ENCODE results near the gene PID1.
"Not testable (repeated sequence)": the region's sequence is repeated elsewhere in the genome, so short reads cannot be mapped to it uniquely, and the experiment has no call there.

PID1 gene

DNA sequence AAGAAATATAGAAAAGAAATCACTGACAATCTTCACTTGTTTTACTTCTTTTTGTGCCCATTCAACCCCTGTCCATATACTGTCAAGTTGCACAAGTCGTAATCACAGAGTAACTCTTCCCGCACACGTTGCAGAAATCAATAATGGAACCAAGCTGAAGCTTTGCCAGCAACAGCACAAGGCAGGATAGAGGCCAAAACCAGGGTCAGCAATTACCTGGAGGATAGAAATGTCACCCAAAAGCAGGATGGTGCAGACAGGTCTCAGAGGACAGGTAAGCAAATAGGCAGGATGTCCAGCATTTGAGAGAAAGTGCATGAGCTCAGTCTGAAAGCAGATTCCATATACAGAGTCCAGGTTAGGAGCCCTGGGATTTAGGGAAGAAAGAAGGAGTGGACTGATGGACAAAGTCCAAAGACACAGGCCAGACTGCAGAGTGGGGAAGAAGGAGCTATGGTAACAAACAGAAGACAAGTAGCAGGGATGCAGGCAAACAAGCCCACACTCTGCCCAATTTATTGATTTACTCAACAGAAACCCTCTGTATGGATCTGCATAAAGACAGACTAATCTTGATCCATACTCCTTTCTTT is 52.7 kb downstream of the PID1 start:
- no peaks in the 10 kb centered on the region for H3K4me1 ChIP-seq (ENCODE audit: insufficient read depth, low read length)
- no peak overlapping the region for H3K9ac ChIP-seq (ENCODE audit: low read depth, low read length)
- no peaks in the 10 kb centered on the region for H3K36me3 ChIP-seq (ENCODE audit: insufficient read depth, low read length)
- H3K9me3 ChIP-seq (ENCODE audit: control insufficient read depth, insufficient read depth, low read length): no peaks in the 10 kb centered on the region

DNA sequence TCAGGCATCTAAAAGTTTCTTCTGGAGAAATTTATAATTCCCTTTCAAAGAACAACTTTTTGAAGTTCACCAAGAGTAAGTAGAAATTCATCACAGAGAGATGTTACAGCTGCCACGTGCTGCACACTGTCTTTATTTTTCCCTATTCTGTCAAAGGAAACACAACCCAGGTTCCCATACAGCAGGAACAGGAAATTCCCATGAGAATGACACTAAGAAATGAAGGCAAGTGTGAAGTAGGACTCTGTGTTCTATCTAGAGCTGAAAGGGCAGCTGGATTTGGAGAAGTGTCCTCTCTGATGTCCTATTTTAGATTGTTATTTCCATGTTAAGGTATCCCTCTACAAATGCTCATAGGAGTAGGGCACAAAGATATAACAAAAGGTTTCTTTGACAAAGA is 58.8 kb downstream of the PID1 start:
- peaks cover 6% of the 10 kb centered on the region; the same call in 1 of the 2 replicates for H3K4me1 ChIP-seq (ENCODE audit: insufficient read depth, low read length)
- no peaks in the 10 kb centered on the region for H3K36me3 ChIP-seq (ENCODE audit: insufficient read depth, low read length)
- H3K9me3 ChIP-seq (ENCODE audit: control insufficient read depth, insufficient read depth, low read length): no peaks in the 10 kb centered on the region
- no peak overlapping the region for H3K9ac ChIP-seq (ENCODE audit: low read depth, low read length)

DNA sequence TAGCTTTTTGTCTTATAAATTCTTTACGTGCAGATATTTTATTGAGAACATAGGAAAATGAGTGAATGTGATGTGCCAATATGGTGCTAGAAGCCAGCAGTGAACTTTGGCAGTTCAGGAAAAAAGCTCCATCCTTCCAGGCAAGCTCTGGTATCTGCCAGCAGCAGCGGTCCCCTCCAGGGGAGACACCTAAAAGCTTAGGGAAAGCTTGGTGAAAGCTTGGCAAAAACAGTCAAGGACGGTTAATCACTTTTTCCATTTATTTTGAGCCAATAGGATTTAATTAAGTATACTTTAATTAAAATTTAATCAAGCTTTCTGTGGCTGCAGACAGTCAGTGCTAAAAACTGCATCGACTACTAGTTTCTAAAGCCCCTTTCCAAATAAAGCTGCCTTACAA is 60.4 kb downstream of the PID1 start:
- no peaks in the 10 kb centered on the region for H3K9me3 ChIP-seq (ENCODE audit: control insufficient read depth, insufficient read depth, low read length)
- H3K9ac ChIP-seq (ENCODE audit: low read depth, low read length): no peak overlapping the region
- H3K36me3 ChIP-seq (ENCODE audit: insufficient read depth, low read length): no peaks in the 10 kb centered on the region
- peaks cover 6% of the 10 kb centered on the region; the same call in 1 of the 2 replicates for H3K4me1 ChIP-seq (ENCODE audit: insufficient read depth, low read length)

DNA sequence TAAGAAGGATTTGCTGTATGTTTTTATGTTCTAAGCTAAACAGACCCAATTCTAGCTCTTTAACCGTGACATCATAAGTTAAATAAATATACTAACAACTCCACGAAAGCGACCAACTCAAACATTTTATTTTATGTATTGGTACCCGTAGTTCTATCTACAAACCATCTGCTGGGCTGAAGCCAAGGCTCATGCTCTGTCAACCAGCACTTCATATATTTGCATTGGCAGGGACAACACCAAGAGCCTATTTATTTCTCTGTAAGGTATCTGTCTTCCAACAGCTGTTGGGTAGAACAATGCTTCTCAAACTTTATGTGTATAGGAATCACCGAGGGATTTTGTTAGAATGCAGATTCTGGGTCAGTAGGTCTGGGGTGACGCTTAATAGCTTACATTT is 64.5 kb downstream of the PID1 start:
- no peaks in the 10 kb centered on the region for H3K9me3 ChIP-seq (ENCODE audit: control insufficient read depth, insufficient read depth, low read length)
- H3K4me1 ChIP-seq (ENCODE audit: insufficient read depth, low read length): 0 out of 2 replicates have a peak, but pooled peaks cover 6% of the 10 kb centered on the region
- no peaks in the 10 kb centered on the region for H3K36me3 ChIP-seq (ENCODE audit: insufficient read depth, low read length)
- no peak overlapping the region for H3K9ac ChIP-seq (ENCODE audit: low read depth, low read length)

DNA sequence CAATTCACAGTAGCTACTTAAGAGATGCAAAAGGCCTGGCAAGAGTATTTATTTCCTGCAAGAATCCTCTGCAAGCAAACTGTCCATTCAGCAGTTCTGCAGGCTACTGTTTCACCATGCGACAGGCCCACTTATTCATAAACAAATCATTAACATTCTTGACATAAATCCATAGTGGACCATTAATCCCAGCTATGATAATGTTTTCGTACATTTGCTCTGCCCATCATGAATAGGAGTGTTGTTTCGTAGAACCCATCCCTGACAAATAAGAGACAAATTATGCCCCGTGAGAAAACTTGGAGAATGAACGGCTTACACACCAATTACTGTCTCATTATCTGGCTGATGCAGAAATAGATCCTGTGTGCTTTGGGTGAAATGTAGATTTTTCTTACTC is 65.4 kb downstream of the PID1 start:
- H3K4me1 ChIP-seq (ENCODE audit: insufficient read depth, low read length): 0 out of 2 replicates have a peak, but pooled peaks cover 6% of the 10 kb centered on the region
- no peak overlapping the region for H3K9ac ChIP-seq (ENCODE audit: low read depth, low read length)
- H3K36me3 ChIP-seq (ENCODE audit: insufficient read depth, low read length): no peaks in the 10 kb centered on the region
- no peaks in the 10 kb centered on the region for H3K9me3 ChIP-seq (ENCODE audit: control insufficient read depth, insufficient read depth, low read length)

DNA sequence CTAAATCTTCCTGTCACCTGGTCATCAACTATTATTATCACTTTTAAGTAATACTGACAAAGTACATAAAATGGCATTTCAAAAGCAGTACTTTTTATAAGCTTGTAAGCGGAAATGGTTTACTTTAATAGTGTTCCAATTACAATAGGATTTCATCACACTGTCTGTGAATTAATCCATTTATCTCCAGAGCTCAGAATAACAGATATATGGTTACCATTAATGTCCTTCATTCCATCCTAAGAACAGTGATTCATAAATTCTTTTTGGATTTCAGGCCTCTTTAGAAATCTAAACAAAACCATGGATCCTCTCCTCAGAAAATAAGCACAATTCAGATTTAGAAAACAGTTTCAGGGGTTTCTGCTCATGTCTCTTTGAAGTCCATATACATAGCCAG is 68.4 kb downstream of the PID1 start:
- no peaks in the 10 kb centered on the region for H3K36me3 ChIP-seq (ENCODE audit: insufficient read depth, low read length)
- H3K9me3 ChIP-seq (ENCODE audit: control insufficient read depth, insufficient read depth, low read length): no peaks in the 10 kb centered on the region
- H3K4me1 ChIP-seq (ENCODE audit: insufficient read depth, low read length): no peaks in the 10 kb centered on the region
- H3K9ac ChIP-seq (ENCODE audit: low read depth, low read length): no peak overlapping the region

DNA sequence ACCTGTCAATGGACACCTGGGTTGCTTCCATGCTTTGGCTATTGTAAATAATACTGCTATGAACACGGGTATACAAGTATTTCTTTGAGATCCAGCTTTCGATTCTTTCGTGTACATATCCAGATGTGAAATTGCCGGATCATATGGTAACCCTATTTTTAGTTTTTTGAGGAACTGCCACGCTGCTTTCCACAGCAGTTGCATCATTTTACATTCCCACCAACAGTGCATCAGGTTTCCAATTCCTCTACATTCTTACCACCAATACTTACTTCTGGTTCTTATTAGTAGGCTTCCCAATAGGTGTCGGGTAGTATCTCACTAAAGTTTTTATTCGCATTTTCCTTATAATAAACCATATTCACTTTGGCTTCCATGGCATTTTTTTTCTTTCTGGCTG is 69.6 kb downstream of the PID1 start:
- Histone ChIP-seq H3K4me1 (ENCODE audit: insufficient read depth, low read length) (no peaks in the 10 kb centered on the region), H3K36me3 (ENCODE audit: insufficient read depth, low read length) (no peaks in the 10 kb centered on the region)

DNA sequence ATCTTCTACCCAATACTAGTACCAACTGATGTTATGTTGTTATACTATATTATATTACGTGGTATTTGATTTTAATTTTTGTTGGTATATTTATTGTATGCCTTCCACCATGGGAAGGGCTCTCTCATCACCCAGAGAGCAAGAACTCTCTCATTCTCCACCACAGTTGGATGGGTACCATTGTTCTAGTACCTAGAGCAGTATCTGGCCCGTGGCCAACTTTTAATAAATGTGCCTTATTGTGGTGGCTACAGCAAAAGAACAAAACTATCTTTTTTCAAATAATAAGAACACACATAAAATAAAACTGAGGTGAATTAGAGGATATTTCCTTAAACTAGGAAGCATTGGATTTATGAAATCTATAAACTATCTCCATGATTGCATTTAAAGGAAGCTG is 71.8 kb downstream of the PID1 start:
- Histone ChIP-seq H3K4me1 (ENCODE audit: insufficient read depth, low read length) (no peaks in the 10 kb centered on the region), H3K9me3 (ENCODE audit: control insufficient read depth, insufficient read depth, low read length) (no peaks in the 10 kb centered on the region)

More for the DNA sequence above, 69.6 kb downstream of the PID1 start:
- Histone ChIP-seq H3K9ac (ENCODE audit: low read depth, low read length) (no peak overlapping the region), H3K9me3 (ENCODE audit: control insufficient read depth, insufficient read depth, low read length) (no peaks in the 10 kb centered on the region)

DNA sequence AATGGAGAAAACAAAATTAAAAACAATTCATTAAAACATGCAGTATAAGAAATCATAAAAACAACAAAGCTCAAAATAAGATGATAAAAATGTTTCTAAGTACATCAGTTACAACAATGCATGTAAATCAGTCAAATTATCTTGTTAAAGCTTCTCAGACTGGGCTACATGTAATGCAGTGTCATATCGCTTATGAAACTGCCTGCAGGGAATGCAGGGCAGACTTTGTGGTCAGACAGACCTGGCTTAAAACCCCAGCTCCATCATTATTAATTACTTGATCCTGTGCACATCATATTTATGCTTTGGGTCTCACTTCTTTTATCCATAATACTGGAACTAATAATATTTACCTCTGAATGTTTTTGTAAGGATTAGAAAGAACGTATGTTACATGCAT is 74.6 kb downstream of the PID1 start:
- no peak overlapping the region for H3K9ac ChIP-seq (ENCODE audit: low read depth, low read length)
- no peaks in the 10 kb centered on the region for H3K9me3 ChIP-seq (ENCODE audit: control insufficient read depth, insufficient read depth, low read length)
- H3K4me1 ChIP-seq (ENCODE audit: insufficient read depth, low read length): no peaks in the 10 kb centered on the region

More for the DNA sequence above, 71.8 kb downstream of the PID1 start:
- H3K36me3 ChIP-seq (ENCODE audit: insufficient read depth, low read length): no peaks in the 10 kb centered on the region
- no peak overlapping the region for H3K9ac ChIP-seq (ENCODE audit: low read depth, low read length)

DNA sequence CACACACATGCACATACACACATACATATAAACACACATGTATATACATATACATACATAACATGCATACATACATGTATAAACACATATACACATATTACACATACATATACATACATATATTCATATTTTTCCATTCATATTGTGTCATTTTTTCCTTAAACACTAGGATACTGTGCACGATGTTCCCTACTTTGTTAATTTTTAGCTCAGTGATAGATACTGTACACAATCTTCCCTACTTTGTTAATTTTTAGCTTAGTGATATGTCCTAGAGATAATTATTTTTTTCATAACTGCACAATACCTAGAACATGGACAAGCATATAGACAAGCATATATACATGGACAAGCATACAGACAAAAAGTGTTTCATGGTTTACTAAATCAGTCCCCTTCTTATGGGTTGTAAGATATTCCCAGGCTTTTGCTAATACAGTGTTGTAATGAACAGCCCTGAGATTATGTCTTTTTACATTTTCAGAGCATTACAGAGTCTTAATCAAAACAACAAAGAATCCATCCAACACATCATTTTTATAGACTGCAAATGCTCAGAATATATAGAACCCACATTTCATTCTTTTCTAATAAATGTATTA is 75.6 kb downstream of the PID1 start:
- Histone ChIP-seq H3K36me3 (ENCODE audit: insufficient read depth, low read length) (no peaks in the 10 kb centered on the region), H3K4me1 (ENCODE audit: insufficient read depth, low read length) (no peaks in the 10 kb centered on the region), H3K9ac (ENCODE audit: low read depth, low read length) (no peak overlapping the region), H3K9me3 (ENCODE audit: control insufficient read depth, insufficient read depth, low read length) (no peaks in the 10 kb centered on the region)

More for the DNA sequence above, 74.6 kb downstream of the PID1 start:
- H3K36me3 ChIP-seq (ENCODE audit: insufficient read depth, low read length): no peaks in the 10 kb centered on the region

DNA sequence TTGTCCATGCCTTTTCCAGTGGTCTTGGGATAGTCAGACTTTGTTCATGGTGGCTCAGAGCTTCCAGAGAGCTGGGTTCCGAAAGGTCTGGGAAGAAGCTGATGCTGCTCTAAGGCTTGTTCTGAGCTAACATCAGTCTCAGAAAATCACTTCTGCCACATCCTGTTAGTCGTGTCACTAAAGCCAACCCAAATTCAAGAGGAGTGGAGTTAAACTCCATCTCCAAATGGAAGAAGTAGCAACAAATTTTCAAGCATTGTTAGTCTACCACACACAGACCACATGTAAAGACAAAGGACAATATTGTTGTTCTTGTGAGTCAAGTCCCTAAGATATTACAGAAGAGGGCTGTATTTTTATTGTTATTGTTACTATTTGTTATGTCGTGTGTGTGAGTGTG is 77.8 kb downstream of the PID1 start:
- H3K36me3 ChIP-seq (ENCODE audit: insufficient read depth, low read length): no peaks in the 10 kb centered on the region
- no peaks in the 10 kb centered on the region for H3K9me3 ChIP-seq (ENCODE audit: control insufficient read depth, insufficient read depth, low read length)

DNA sequence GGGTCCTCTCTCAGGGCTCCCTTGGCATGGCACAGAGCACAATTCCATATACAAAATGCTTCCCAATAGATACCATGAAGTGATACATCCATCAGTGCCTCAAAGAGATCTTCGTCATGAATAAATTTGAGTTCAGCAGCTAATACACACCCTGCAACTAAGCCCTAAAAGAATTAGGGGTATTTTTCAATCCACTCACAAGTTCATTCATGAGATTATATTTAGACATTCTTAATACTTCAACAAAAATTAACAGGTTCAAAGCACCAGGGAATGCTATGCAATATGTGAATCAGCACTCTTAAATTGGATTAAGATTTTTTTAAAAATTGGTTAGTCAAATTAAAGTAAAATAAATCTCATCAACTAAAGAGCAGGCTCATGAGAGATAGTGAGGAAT is 79.7 kb downstream of the PID1 start:
- no peak overlapping the region for H3K9ac ChIP-seq (ENCODE audit: low read depth, low read length)
- H3K9me3 ChIP-seq (ENCODE audit: control insufficient read depth, insufficient read depth, low read length): no peaks in the 10 kb centered on the region
- H3K36me3 ChIP-seq (ENCODE audit: insufficient read depth, low read length): no peaks in the 10 kb centered on the region
- no peaks in the 10 kb centered on the region for H3K4me1 ChIP-seq (ENCODE audit: insufficient read depth, low read length)

More for the DNA sequence above, 77.8 kb downstream of the PID1 start:
- Histone ChIP-seq H3K9ac (ENCODE audit: low read depth, low read length) (no peak overlapping the region), H3K4me1 (ENCODE audit: insufficient read depth, low read length) (no peaks in the 10 kb centered on the region)

DNA sequence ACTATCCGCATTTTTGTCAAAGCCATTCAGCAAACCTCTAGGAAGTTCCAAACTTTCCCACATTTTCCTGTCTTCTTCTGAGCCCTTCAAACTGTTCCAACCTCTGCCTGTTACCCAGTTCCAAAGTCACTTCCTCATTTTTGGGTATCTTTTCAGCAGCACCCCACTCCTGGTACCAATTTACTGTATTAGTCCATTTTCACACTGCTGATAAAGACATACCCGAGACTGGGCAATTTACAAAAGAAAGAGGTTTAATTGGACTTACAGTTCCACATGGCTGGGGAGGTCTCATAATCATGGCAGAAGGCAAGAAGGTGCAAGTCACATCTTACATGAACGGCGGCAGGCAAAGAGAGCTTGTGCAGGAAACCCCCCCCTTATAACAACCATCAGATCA is 84.0 kb downstream of the PID1 start:
- H3K36me3 ChIP-seq (ENCODE audit: insufficient read depth, low read length); H3K4me1 ChIP-seq (ENCODE audit: insufficient read depth, low read length); H3K9me3 ChIP-seq (ENCODE audit: control insufficient read depth, insufficient read depth, low read length); H3K9ac ChIP-seq (ENCODE audit: low read depth, low read length): not testable (repeated sequence)

DNA sequence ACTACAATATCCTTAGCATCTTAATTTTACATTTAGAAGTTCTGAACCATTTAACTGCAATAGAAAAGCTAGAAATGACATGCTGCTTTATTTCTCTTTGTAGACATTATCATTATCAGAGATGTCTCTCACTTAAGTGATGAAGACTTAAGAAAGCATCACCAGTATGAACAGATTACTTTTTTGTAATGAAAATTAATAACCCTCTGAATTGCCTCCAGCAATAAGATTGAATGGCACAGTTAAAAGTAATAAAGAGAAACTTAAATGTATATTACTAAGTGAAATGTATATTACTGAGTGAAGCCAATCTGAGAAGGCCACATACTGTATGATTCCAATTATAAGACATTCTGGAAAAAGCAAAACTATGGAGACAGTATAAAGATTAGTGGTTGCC is 89.4 kb downstream of the PID1 start:
- H3K36me3 ChIP-seq (ENCODE audit: insufficient read depth, low read length): no peaks in the 10 kb centered on the region
- no peaks in the 10 kb centered on the region for H3K9me3 ChIP-seq (ENCODE audit: control insufficient read depth, insufficient read depth, low read length)
- H3K4me1 ChIP-seq (ENCODE audit: insufficient read depth, low read length): no peaks in the 10 kb centered on the region
- no peak overlapping the region for H3K9ac ChIP-seq (ENCODE audit: low read depth, low read length)

DNA sequence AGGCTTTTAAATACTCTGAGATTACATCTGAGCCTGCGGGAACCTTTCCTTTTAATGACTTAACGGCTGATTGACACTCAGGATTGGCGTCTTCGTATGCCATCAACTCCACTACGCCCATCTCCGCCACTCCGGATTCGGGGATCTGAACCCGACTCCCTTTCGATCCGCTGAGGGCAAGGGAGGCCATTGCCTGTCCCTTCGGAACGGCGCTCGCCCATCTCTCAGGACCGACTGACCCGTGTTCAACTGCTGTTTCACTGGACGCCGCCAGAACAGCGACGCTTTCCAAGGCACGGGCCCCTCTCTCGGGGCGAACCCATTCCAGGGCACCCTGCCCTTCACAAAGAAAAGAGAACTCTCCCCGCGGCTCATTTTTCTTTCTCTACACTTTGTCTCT is 90.4 kb downstream of the PID1 start:
- no peaks in the 10 kb centered on the region for H3K4me1 ChIP-seq (ENCODE audit: insufficient read depth, low read length)
- H3K36me3 ChIP-seq (ENCODE audit: insufficient read depth, low read length): no peaks in the 10 kb centered on the region
- no peak overlapping the region for H3K9ac ChIP-seq (ENCODE audit: low read depth, low read length)
- no peaks in the 10 kb centered on the region for H3K9me3 ChIP-seq (ENCODE audit: control insufficient read depth, insufficient read depth, low read length)
